Pancreas (tissue), 10 donors: ENCODE data around the gene BLVRB. TPM values are rescaled to one million over a fixed set of nuclear protein-coding genes. Genes with fewer than 3 reads are reported as not detected.

Experiments
- ATAC-seq, 4 donors: fragments of 200-7000 bp; cut with Tn5 transposase; one replicate each; pipeline versions ENCODE4 v1.8.0 to v1.9.1; 2020; ENCODE audit warnings: mild to moderate bottlenecking in 4 of 4, moderate library complexity in 4 of 4
- DNase-seq, 6 donors: peaks; one replicate each; pipeline ENCODE4 v3.0.0-alpha.2; 2020
- FAIRE-seq: peaks from 2 replicates; lab custom pipeline; 2012; peaks lifted over from hg19 to GRCh38; lab: Jason Lieb, UNC
- H3K27ac ChIP-seq, 4 donors: fragments of 200-600 bp; sonication (generic); 1 replicate in 3 of 4; 2 replicates in 1 of 4; pipeline versions ENCODE4 v1.5.0 to v1.8.0; 2020
- H3K27me3 ChIP-seq, 4 donors: fragments of 200-600 bp; one replicate each; pipeline ENCODE4 v1.8.0; 2021
- H3K36me3 ChIP-seq, 3 donors: fragments of 200-600 bp; sonication (generic) in 1 of 3; one replicate each; pipeline versions ENCODE4 v1.5.0 to v1.8.0; 2020 to 2021
- H3K4me1 ChIP-seq, 3 donors: fragments of 200-600 bp; one replicate each; pipeline ENCODE4 v1.8.0; 2021
- H3K4me3 ChIP-seq, 4 donors: fragments of 200-600 bp; sonication (generic) in 2 of 4; one replicate each; pipeline versions ENCODE4 v1.5.0 to v1.8.0; 2020 to 2021
- H3K9me3 ChIP-seq, 4 donors: fragments of 200-600 bp; one replicate each; pipeline ENCODE4 v1.8.0; 2021
- WGBS, 2 donors: extraction: QIAGEN DNeasy Blood & Tissue Kit; methylation state at CpG; one replicate each; pipeline ENCODE4 v1.1.7; 2013; 5-methylcytosine and 5-hydroxymethylcytosine counted together
- intact Hi-C, 3 donors: fragments of 100-400 bp; cut with DNase I; formaldehyde crosslinking; loops; one replicate each; pipeline versions ENCODE4 v1.11.1 to v1.14.2; 2022
- polyA plus RNA-seq, 2 donors: library from polyadenylated mRNA; stranded (reverse); fragments of 200-250 nt; gene quantifications; one replicate each; pipeline ENCODE4 v1.2.3, GENCODE V29; 2013
- total RNA-seq, 6 donors: library from RNA; stranded (reverse); fragmentation: NEBNext Ultra II Directional in 4 of 6; extraction: Animal tissue kit (Norgen Biotek cat#: 25700) in 4 of 6; gene quantifications; one replicate each; pipeline versions ENCODE4 v1.2.1 to v1.2.4, GENCODE V29; 2021 to 2023
- TF ChIP-seq, protein P1 (sequence below), 4 donors: fragments of 200-600 bp; sonication (generic) in 3 of 4; IDR thresholded peaks; one replicate each; pipeline versions ENCODE4 v1.5.0 to v1.8.0; 2021; ENCODE audit warnings: antibody characterized with exemption in 4 of 4
- donor health status: healthy with polysubstance abuse.
- donor health status: DM: no; HTN: no; CAD: no; lungs with moderate emphysema.
- donor health status: DM: no; HTN: no; CAD: no.
- donor health status: control.
- donor health status: control.
- donor health status: Bipolar disorder and iron deficiency.
- donor health status: DM: yes; HTN: yes; CAD: no.
- donor health status: DM: no; HTN: no; CAD: no.
- donor health status: DM: no; HTN: no; CAD: no.
- donor health status: DM: yes; HTN: yes; CAD: no.

The BLVRB gene
- total and polyA plus RNA-seq, 8 donors, result 24.1 to 49.4 (median 37.4) TPM

DNA sequence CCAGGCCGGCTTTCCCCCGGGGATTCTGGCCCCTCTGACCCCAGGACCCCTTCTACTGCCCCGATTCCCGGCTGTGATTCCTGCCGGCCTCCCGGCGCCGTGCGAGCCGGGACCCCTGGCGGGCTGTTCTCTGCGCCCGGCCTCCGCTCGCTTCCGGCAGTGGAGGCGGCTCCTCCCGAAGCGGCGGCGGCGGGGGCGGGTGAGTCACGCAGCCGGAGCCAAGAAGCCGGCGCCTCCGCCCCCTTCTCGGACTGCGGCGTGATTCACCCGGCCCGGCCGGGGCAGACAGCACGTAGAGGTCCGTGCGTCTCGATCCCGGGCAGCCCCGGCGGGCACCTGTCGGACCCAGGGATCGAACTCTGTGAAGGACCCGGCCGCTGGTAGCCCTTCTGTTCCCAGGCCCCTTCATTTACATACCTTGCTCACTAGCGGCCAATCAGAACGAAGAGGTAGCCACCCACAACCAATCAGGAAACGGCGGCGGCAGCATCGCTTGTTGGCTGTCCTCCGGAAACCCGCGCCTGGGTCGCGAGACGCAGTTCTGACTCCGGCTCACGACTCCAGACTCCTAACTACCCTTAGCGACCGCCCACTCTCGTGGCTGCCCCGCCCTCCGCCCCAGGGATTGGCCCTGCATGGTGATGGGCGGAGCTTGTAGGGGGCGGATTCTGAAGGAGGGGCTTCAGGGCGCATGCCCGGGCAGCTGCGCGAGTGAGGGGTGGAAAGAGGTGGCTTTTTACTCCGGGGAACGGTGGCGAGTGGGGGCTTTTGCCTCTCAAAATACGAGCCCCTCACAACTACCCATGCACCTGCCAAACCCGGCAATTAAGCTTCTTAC, 39.9 kb downstream of the BLVRB start, which contains the start of gene SERTAD1:
Gene SERTAD1 (minus strand): TSS at position 543 of the 838 bp plus-strand sequence. CDS start 2,446 bp downstream, outside the sequence.
- ATAC-seq (peak; percentile 80 to 91 (median 86)), FAIRE-seq (peak; percentile 90), DNase-seq (peak; percentile 99 to 100 (median 100))
- peaks cover 0 to 18% (median 5%) of the 10 kb centered on the region in 3 donors for H3K4me1 ChIP-seq
- H3K27me3 ChIP-seq, result no peaks in the 10 kb centered on the region
- intact Hi-C loops, result no loop called here
- TF ChIP-seq, protein P1, sequence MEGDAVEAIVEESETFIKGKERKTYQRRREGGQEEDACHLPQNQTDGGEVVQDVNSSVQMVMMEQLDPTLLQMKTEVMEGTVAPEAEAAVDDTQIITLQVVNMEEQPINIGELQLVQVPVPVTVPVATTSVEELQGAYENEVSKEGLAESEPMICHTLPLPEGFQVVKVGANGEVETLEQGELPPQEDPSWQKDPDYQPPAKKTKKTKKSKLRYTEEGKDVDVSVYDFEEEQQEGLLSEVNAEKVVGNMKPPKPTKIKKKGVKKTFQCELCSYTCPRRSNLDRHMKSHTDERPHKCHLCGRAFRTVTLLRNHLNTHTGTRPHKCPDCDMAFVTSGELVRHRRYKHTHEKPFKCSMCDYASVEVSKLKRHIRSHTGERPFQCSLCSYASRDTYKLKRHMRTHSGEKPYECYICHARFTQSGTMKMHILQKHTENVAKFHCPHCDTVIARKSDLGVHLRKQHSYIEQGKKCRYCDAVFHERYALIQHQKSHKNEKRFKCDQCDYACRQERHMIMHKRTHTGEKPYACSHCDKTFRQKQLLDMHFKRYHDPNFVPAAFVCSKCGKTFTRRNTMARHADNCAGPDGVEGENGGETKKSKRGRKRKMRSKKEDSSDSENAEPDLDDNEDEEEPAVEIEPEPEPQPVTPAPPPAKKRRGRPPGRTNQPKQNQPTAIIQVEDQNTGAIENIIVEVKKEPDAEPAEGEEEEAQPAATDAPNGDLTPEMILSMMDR (IDR thresholded peaks at IDR 0.05), result peak in 3 of 4 donors; percentile 61 to 71 (median 70)
- H3K27ac ChIP-seq, result peak within 1 kb of the TSS; percentile 98 to 99 (median 99)
- H3K9me3 ChIP-seq, result no peaks in the 10 kb centered on the region
- WGBS, 2 donors, result 0 to 1% methylated on average over 71 to 75 of the region's 75 CpGs
- peak within 1 kb of the TSS; percentile 64 to 82 (median 80) for H3K4me3 ChIP-seq
- H3K36me3 ChIP-seq, result no peaks in the 10 kb centered on the region

DNA sequence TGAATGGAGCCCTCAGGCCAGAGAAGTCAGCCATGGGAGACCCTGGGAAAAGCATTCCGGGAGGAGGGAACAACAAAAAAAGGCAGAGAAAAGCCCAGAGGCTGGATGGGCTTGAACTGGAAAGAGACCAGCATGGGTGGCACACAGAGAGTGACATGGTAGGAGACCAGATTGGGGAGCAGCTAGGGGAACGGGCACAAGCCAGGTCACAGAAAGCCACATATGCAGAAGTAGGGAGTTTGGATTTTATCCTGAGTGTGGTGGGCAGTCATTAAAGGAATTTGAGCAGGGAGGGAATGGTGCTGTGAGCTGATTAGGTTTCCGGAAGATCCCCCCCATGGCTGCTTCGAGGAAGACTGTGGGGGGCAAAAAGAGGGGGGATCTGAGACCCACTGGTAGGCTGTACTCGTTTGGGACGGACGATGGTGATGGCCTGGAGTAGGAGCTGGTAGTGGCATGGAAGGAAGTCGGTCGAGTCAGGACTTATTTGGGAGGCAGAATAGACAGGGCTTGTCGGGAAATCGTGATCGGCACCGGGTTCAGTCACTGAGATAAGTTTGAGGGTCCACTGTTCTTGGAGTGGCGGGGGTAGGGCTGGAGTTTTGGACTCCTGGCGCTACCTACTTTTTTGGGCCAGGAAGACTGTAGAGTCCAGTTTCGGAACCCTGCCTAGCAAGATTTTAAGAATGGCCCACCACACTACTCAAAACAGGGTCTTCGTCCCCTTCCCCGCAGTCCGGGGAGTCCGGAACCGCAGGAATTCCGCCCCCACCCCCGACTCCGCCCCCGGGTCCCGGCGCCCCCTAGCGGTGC, 40.7 kb downstream of the BLVRB start:
- Histone ChIP-seq H3K27me3 (no peaks in the 10 kb centered on the region), H3K9me3 (no peaks in the 10 kb centered on the region), H3K27ac (peak overlapping the region; percentile 98 to 99 (median 99)), H3K4me1 (peaks cover 0 to 18% (median 5%) of the 10 kb centered on the region in 3 donors), H3K36me3 (no peaks in the 10 kb centered on the region), H3K4me3 (peak overlapping the region; percentile 64 to 82 (median 80))
- ATAC-seq (peak in 2 of 4 donors; percentile 19 to 33), DNase-seq (peak in 1 of 6 donors; percentile 49), FAIRE-seq (no peak)
- TF ChIP-seq, protein P1 (IDR thresholded peaks at IDR 0.05), result peak in 1 of 4 donors; percentile 72
- WGBS, 2 donors, result 2% methylated on average over 28 of the region's 28 CpGs
- intact Hi-C loops, result no loop called here

DNA sequence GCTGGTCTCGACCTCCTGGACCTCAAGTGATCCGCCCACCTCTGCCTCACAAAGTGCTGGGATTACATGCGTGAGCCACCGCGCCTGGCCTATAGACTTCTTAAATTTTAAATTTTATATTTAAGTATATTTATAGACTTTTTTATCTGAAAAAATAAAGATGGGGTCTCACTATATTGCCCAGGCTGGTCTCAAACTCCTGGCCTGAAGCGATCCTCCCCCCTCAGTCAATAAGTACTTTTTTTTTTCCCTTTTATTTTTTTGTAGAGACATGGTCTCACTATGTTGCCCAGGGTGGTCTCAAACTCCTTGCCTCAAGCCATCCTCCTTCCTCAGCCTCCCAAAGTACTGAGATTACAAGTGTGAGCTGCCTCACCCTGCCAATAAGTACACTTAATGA, 41.6 kb downstream of the BLVRB start:
- no peak for DNase-seq
- H3K4me3 ChIP-seq, result peak overlapping the region in 2 of 4 donors; percentile 80 to 81
- H3K27ac ChIP-seq, result peak overlapping the region in 1 of 4 donors; percentile 98
- no peaks in the 10 kb centered on the region for H3K9me3 ChIP-seq
- ATAC-seq, result no peak
- no peaks in the 10 kb centered on the region for H3K27me3 ChIP-seq
- 94 to 97% methylated on average over 6 of the region's 6 CpGs for WGBS, 2 donors
- no peak for FAIRE-seq
- no peaks in the 10 kb centered on the region for H3K36me3 ChIP-seq
- intact Hi-C loops, result no loop called here
- TF ChIP-seq, protein P1 (IDR thresholded peaks at IDR 0.05), result no peak
- peaks cover 0 to 18% (median 5%) of the 10 kb centered on the region in 3 donors for H3K4me1 ChIP-seq

DNA sequence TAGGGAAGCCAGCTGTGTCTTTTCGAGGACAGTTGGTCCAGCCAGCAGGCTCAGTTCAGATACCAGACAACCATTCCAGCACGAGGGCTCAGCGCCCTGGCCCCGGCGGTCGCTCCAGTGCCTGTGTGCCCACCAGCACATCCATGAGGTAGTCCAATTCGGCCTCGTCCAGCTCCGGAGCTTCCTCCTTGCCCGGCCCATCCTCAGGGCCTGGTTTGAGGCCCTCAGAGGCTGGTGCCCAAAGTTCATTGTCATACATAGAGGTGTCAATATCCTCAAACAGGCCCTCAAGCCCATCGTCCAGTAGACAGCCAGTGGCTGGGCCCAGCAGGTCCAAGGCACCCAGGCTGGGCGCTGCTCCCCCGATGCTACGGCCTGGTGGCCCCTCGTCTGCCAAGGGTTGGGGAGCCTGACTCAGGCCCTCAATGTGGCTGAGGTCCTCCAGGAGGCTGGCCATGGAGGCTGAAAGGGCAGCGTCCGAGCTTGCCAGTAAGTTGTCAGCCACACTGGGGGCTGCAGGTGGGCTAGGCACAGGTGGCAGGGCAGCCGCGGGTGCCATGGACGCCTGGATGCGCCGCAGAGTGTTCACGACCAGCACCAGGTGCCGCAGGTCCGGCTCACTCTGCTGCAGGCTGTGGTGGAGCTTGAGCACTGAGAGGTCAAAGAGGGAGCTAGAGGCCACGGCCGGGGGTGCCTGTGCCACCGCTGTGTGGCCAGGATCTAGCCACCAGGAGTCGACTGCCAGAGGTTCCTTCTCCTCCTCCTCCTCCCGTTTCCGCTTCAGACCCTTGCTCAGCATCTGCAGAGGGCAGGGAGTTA, 42.6 kb downstream of the BLVRB start:
- TF ChIP-seq, protein P1 (IDR thresholded peaks at IDR 0.05), result no peak
- Histone ChIP-seq H3K9me3 (no peaks in the 10 kb centered on the region), H3K36me3 (no peaks in the 10 kb centered on the region), H3K27me3 (no peaks in the 10 kb centered on the region), H3K4me3 (no peak overlapping the region), H3K4me1 (peaks cover 0 to 18% (median 5%) of the 10 kb centered on the region in 3 donors), H3K27ac (no peak overlapping the region)
- 87 to 93% methylated on average over 31 of the region's 31 CpGs for WGBS, 2 donors
- DNase-seq, result no peak
- intact Hi-C loops, result no loop called here
- FAIRE-seq, result no peak
- ATAC-seq, result no peak
